Measurements from ENCODE around the gene DDX24. TPM values are rescaled to one million over a fixed set of nuclear protein-coding genes. Genes with fewer than 3 reads are reported as not detected.

The DDX24 gene
- total and polyA plus RNA-seq, 2 of the 8 experiments (the other 6 are each of a cell fraction or from before 2014, with no cell fraction given) = 89.0 to 201 TPM

DNA sequence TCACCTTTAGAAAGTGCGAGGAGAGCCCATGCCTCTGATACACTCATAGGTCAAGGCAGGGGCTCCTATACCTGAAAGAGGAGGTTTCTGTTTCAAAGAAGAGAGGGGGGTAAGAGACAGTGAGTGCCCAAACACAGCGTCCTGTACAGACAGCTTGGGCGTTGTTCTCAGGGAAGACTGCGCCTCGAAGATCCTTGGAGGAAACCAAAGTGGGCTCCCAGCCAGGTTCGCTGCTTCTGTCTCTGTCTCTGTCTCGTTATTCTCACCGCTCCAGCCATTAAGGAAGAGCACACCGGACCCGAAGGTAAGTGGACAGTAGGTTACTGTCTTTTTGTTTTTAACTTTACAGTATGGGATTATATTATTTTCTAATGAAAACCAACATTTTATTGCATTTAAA is 23.7 kb upstream of the DDX24 start (continued):
- no peak for TF ChIP-seq SIRT6 (IDR thresholded peaks at IDR 0.05; ENCODE audit: low read length)
- TF ChIP-seq, protein P1, sequence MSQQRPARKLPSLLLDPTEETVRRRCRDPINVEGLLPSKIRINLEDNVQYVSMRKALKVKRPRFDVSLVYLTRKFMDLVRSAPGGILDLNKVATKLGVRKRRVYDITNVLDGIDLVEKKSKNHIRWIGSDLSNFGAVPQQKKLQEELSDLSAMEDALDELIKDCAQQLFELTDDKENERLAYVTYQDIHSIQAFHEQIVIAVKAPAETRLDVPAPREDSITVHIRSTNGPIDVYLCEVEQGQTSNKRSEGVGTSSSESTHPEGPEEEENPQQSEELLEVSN (IDR thresholded peaks at IDR 0.05) = no peak
- TF ChIP-seq, protein P2, sequence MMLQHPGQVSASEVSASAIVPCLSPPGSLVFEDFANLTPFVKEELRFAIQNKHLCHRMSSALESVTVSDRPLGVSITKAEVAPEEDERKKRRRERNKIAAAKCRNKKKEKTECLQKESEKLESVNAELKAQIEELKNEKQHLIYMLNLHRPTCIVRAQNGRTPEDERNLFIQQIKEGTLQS (IDR thresholded peaks at IDR 0.05; ENCODE audit: insufficient read depth, low read depth, low read length) = no peak
- no peak for TF ChIP-seq SIX5 (IDR thresholded peaks at IDR 0.05; ENCODE audit: low read depth, low read length)
- TF ChIP-seq KDM4A (IDR thresholded peaks at IDR 0.05; ENCODE audit: low read depth, low read length, severe bottlenecking) = no peak
- TF ChIP-seq RNF2 (IDR thresholded peaks at IDR 0.05; ENCODE audit: borderline replicate concordance, low read depth, low read length, missing control alignments, poor library complexity, severe bottlenecking) = no peak
- no peak for TF ChIP-seq EZH2 (IDR thresholded peaks at IDR 0.05; ENCODE audit: low read depth, low read length, severe bottlenecking)
- no peak for TF ChIP-seq TAF1 (IDR thresholded peaks at IDR 0.05; ENCODE audit: low read depth, low read length)
